ENCODE measurements around the gene NBDY.
"Not testable (repeated sequence)": the region's sequence is repeated elsewhere in the genome, so short reads cannot be mapped to it uniquely, and the experiment has no call there.

The NBDY gene

GRCh38 chrX:56802428-56802827 is 73.4 kb downstream of the NBDY start:
- DNase-seq (ENCODE audit: low spot score) = no peak

DNA sequence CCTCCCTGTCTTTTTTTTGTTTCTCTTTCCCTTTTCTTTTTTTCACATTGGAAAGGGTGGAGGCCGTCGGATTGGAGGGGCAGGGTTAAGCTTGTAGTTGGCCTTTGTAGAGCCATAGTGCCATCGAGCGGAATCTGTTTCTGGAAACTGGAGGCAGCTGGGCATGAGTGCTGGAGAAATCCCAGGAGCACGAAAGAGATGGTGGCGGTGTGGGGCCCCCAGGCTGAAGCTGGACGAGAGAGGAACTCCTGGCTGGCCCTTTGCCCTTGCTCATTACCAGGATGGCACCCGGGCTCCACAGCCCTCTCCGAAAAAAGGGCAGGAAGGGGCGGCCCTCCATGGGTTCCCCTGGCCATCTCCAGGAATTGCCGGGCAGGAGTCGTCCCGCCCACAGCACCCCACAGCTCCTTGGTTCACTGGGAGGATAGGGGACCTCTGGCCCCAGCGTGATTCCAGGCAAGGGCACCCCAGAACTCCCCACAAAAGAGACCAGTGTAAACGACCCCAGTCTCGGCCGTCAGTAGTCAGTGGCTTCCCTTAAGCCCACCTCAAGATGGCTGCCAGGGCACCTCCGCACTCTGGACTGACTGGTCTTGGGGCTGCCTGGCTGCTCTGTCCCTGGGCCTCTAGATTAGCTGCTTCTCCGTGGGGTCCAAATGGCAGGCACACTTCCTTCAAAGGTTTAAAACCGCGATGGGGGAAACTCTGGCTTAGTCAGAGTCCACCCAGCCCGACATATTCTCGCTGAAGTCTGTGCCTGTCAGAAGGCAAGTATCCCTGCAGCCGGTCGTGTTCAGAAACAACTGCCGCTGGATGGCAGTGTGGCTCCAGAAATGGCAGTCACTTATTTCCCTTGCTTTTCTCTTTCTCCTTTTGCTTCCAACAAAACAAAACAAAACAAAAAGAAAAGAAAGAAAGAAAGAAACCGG is 74.1 kb downstream of the NBDY start:
- peak; percentile 49 for DNase-seq (ENCODE audit: low spot score)

- DNase-seq (ENCODE audit: low spot score) = no peak
Observed at GRCh38 chrX:56803850-56804681, 75.0 kb downstream of the NBDY start.

- no peak for DNase-seq (ENCODE audit: low spot score)
Observed at GRCh38 chrX:56804867-56805266, 75.8 kb downstream of the NBDY start.

DNA sequence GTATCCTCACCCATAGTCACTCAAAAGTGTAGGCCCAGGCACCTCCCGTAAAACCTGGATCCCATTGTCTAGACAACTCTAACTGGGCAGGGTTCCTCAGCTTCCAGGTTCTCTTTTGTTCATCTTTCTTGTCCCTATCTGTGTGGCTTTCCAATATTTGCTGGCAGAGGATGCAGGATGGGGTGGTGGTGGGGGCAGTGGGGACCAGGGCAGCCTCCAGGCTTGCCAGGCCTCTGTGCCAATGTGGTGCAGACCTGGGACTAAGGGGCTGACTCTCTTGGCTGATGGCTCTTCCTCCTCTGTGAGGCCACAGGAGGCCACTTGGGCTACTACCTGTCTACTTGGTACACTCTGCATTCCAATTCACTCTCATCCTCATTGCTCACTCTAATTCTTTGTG is 76.4 kb downstream of the NBDY start:
- no peak for DNase-seq (ENCODE audit: low spot score)

DNA sequence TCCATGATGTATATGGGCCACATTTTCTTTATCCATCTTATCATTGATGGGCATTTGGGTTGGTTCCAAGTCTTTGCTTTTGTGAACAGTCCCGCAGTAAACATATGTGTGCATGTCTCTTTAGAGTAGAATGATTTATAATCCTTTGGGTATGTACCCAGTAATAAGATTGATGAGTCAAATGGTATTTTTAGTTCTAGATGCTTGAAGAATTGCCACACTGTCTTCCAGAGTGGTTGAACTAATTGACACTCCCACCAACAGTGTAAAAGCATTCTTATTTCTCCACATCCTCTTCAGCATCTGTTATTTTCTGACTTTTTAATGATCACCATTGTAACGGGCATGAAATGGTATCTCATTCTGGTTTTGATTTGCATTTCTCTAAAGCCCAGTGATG is 77.1 kb downstream of the NBDY start:
- DNase-seq (ENCODE audit: low spot score) = not testable (repeated sequence)

DNA sequence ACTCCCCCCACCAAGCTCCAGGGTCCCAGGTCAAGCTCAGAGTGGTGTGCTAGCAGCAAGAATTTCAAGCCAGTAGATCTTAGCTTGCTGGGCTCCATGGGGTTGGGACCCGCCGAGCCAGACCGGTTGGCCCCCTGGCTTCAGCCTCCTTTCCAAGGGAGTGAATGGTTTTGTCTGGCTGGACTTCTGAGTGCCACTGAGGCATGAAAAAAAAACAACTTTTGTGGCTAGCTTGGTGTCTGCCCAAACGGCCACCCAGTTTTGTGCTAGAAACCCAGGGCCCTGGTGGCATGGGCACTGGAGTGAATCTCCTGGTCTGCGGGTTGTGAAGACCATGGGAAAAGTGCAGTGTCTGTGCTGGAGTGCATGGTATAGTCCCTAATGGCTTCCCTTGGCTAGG is 82.6 kb downstream of the NBDY start:
- no peak for DNase-seq (ENCODE audit: low spot score)

GRCh38 chrX:56812515-56813105 is 83.6 kb downstream of the NBDY start:
- peak; percentile 52 for DNase-seq (ENCODE audit: low spot score)

DNA sequence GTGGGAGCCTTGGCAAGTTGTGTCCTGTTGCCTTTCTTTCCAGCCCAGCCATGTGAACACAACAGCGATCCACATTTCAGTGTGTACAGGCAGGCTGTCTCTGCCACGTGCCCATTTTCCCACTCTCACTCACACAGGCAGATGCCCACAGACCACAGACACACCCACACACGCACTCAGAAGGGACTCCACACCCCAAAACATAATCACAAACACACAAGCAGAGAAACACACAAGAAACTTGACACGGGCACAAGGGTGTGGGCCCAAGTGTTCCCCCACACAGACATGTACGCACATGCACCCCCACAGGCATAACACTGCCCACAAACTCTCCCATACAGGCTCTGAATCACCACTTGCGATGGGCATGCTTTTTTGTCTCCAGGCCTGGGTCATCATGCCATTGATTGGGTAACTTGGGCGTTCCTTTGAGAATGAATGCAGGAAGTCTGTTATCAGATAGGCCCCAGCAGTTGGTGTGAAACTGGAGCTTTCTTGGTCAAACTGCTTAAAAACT is 84.3 kb downstream of the NBDY start:
- peak; percentile 50 for DNase-seq (ENCODE audit: low spot score)

- no peak for DNase-seq (ENCODE audit: low spot score)
Observed at GRCh38 chrX:56817179-56817578, 88.1 kb downstream of the NBDY start.

DNA sequence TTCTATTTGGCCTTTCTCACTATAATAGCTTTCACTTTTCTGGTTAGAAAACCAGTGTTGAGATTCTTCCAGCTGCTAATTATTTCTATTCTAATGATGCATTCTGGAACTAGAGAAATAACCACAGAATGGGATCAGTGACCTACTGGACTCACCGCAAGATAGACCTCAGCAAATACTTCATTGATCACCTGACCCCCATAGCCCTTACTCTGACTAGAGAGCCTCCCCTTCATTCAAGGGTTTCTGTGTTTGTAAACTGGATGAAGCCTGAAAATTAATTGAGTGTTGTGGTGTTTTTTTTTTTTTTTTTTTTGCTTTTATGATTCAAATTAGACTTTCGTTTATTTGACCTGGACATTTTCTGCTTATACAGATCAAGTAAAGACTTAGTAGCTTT is 97.0 kb downstream of the NBDY start:
- DNase-seq (ENCODE audit: low spot score) = no peak

DNA sequence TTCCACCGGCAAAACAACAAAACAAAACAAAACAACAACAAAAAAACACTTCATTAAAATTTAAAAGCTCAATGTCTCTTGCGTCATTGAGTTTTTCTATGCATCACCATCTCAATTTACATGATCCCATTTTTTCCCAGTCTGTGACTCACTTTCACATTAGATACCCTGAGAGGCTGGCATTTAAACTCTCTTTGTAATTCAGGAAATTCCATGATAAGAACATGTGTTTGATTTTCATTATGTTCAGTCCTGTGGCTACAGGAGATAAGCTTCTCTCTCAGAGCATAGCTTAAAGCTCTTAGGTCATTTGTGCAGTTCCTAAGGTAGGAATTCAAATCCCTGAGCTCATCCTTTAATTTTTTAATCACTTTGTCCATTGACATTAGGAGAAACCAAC is 104.6 kb downstream of the NBDY start:
- no peak for DNase-seq (ENCODE audit: low spot score)

- DNase-seq (ENCODE audit: low spot score) = no peak
Observed at GRCh38 chrX:56853436-56853835, 124.4 kb downstream of the NBDY start.

GRCh38 chrX:56857042-56857441 is 128.0 kb downstream of the NBDY start:
- DNase-seq (ENCODE audit: low spot score) = no peak

- no peak for DNase-seq (ENCODE audit: low spot score)
Observed at GRCh38 chrX:56860888-56861287, 131.8 kb downstream of the NBDY start.

Measured in CD4-positive, alpha-beta T cell treated with Interleukin-15 for 4 hours (primary cell).